Activated T-cell treated with anti-CD3 and anti-CD28 coated beads, Interleukin-2, amount 50 U/mL, for 4 hours (primary cell): Measurements from ENCODE around the gene LSAMP. TPM values are rescaled to one million over a fixed set of nuclear protein-coding genes. Genes with fewer than 3 reads are reported as not detected.

ENCODE experiments used
- ATAC-seq, 2 donors: fragments of 200-7000 bp; cut with Tn5 transposase; one replicate each; pipeline ENCODE4 v1.10.0; 2021
- DNase-seq: peaks from one replicate; pipeline ENCODE4 v3.0.0-alpha.2; 2020
- H3K27me3 Mint-ChIP-seq: one replicate; pipeline ENCODE4 v1.8.0; 2021; ENCODE audit warnings: low read depth, mixed read lengths
- H3K36me3 Mint-ChIP-seq: one replicate; pipeline ENCODE4 v1.8.0; 2022; ENCODE audit warnings: mixed read lengths; ENCODE audit not compliant: insufficient read depth
- H3K4me1 Mint-ChIP-seq: one replicate; pipeline ENCODE4 v1.8.0; 2021; ENCODE audit warnings: low read depth, mixed read lengths
- H3K4me3 Mint-ChIP-seq: one replicate; pipeline ENCODE4 v1.8.0; 2021; ENCODE audit warnings: mild to moderate bottlenecking, moderate library complexity, mixed read lengths
- H3K9me3 Mint-ChIP-seq: one replicate; pipeline ENCODE4 v1.8.0; 2021; ENCODE audit warnings: mixed read lengths
- total RNA-seq, 3 donors: library from RNA; stranded (reverse); gene quantifications; one replicate each; pipeline ENCODE4 v1.2.1, GENCODE V29; 2021

Gene LSAMP
- total RNA-seq, 3 donors from 2014 or later: not detected

- Mint-ChIP-seq H3K4me3 (no peak overlapping the region), H3K9me3 (no peaks in the 10 kb centered on the region), H3K4me1 (no peaks in the 10 kb centered on the region), H3K27me3 (no peaks in the 10 kb centered on the region), H3K36me3 (no peaks in the 10 kb centered on the region)
- DNase-seq: no peak
- no peak for ATAC-seq
These were observed 424.8 kb downstream of the LSAMP start for GRCh38 chr3:116020495-116020894.

- DNase-seq (no peak), ATAC-seq (no peak)
- H3K36me3 Mint-ChIP-seq: no peaks in the 10 kb centered on the region
- H3K9me3 Mint-ChIP-seq: no peaks in the 10 kb centered on the region
- no peaks in the 10 kb centered on the region for H3K4me1 Mint-ChIP-seq
- H3K27me3 Mint-ChIP-seq: no peaks in the 10 kb centered on the region
- no peak overlapping the region for H3K4me3 Mint-ChIP-seq
These were observed 426.0 kb downstream of the LSAMP start for GRCh38 chr3:116019254-116019763.

- Mint-ChIP-seq H3K4me3 (no peak overlapping the region), H3K27me3 (no peaks in the 10 kb centered on the region), H3K4me1 (no peaks in the 10 kb centered on the region), H3K9me3 (no peaks in the 10 kb centered on the region), H3K36me3 (no peaks in the 10 kb centered on the region)
- no peak for DNase-seq
- no peak for ATAC-seq
These were observed 426.6 kb downstream of the LSAMP start for GRCh38 chr3:116018646-116019045.

GRCh38 chr3:116015931-116016330 lies 429.4 kb downstream of the LSAMP start:
- H3K4me3 Mint-ChIP-seq: no peak overlapping the region
- DNase-seq: no peak
- H3K4me1 Mint-ChIP-seq: no peaks in the 10 kb centered on the region
- no peaks in the 10 kb centered on the region for H3K36me3 Mint-ChIP-seq
- no peaks in the 10 kb centered on the region for H3K9me3 Mint-ChIP-seq
- no peak for ATAC-seq
- no peaks in the 10 kb centered on the region for H3K27me3 Mint-ChIP-seq

- no peak overlapping the region for H3K4me3 Mint-ChIP-seq
- H3K4me1 Mint-ChIP-seq: no peaks in the 10 kb centered on the region
- no peaks in the 10 kb centered on the region for H3K27me3 Mint-ChIP-seq
- ATAC-seq (no peak), DNase-seq (no peak)
- H3K36me3 Mint-ChIP-seq: no peaks in the 10 kb centered on the region
- H3K9me3 Mint-ChIP-seq: no peaks in the 10 kb centered on the region
These were observed 438.3 kb downstream of the LSAMP start for GRCh38 chr3:116007000-116007399.

- Mint-ChIP-seq H3K9me3 (no peaks in the 10 kb centered on the region), H3K36me3 (no peaks in the 10 kb centered on the region), H3K4me1 (no peaks in the 10 kb centered on the region), H3K27me3 (no peaks in the 10 kb centered on the region), H3K4me3 (no peak overlapping the region)
- ATAC-seq (no peak), DNase-seq (no peak)
These were observed 439.9 kb downstream of the LSAMP start for GRCh38 chr3:116005404-116005803.

GRCh38 chr3:116002235-116002634 lies 443.1 kb downstream of the LSAMP start:
- no peaks in the 10 kb centered on the region for H3K27me3 Mint-ChIP-seq
- ATAC-seq (no peak), DNase-seq (no peak)
- H3K4me1 Mint-ChIP-seq: no peaks in the 10 kb centered on the region
- no peaks in the 10 kb centered on the region for H3K36me3 Mint-ChIP-seq
- no peaks in the 10 kb centered on the region for H3K9me3 Mint-ChIP-seq
- no peak overlapping the region for H3K4me3 Mint-ChIP-seq

GRCh38 chr3:116001151-116001621 lies 444.1 kb downstream of the LSAMP start:
- H3K9me3 Mint-ChIP-seq: no peaks in the 10 kb centered on the region
- H3K36me3 Mint-ChIP-seq: no peaks in the 10 kb centered on the region
- no peak overlapping the region for H3K4me3 Mint-ChIP-seq
- H3K27me3 Mint-ChIP-seq: no peaks in the 10 kb centered on the region
- H3K4me1 Mint-ChIP-seq: no peaks in the 10 kb centered on the region
- DNase-seq (no peak), ATAC-seq (no peak)

- no peaks in the 10 kb centered on the region for H3K36me3 Mint-ChIP-seq
- no peak for DNase-seq
- no peaks in the 10 kb centered on the region for H3K27me3 Mint-ChIP-seq
- ATAC-seq: no peak
- no peaks in the 10 kb centered on the region for H3K9me3 Mint-ChIP-seq
- H3K4me1 Mint-ChIP-seq: no peaks in the 10 kb centered on the region
- no peak overlapping the region for H3K4me3 Mint-ChIP-seq
These were observed 445.0 kb downstream of the LSAMP start for GRCh38 chr3:116000311-116000710.

- H3K27me3 Mint-ChIP-seq: no peaks in the 10 kb centered on the region
- no peaks in the 10 kb centered on the region for H3K4me1 Mint-ChIP-seq
- H3K36me3 Mint-ChIP-seq: no peaks in the 10 kb centered on the region
- DNase-seq: no peak
- no peaks in the 10 kb centered on the region for H3K9me3 Mint-ChIP-seq
- no peak overlapping the region for H3K4me3 Mint-ChIP-seq
- ATAC-seq: no peak
These were observed 445.7 kb downstream of the LSAMP start for GRCh38 chr3:115999613-116000012.

GRCh38 chr3:115999001-115999585 lies 446.2 kb downstream of the LSAMP start:
- Mint-ChIP-seq H3K27me3 (no peaks in the 10 kb centered on the region), H3K4me3 (no peak overlapping the region), H3K36me3 (no peaks in the 10 kb centered on the region), H3K9me3 (no peaks in the 10 kb centered on the region), H3K4me1 (no peaks in the 10 kb centered on the region)
- DNase-seq (no peak), ATAC-seq (no peak)

- no peaks in the 10 kb centered on the region for H3K36me3 Mint-ChIP-seq
- no peaks in the 10 kb centered on the region for H3K27me3 Mint-ChIP-seq
- ATAC-seq (no peak), DNase-seq (no peak)
- no peaks in the 10 kb centered on the region for H3K9me3 Mint-ChIP-seq
- no peaks in the 10 kb centered on the region for H3K4me1 Mint-ChIP-seq
- no peak overlapping the region for H3K4me3 Mint-ChIP-seq
These were observed 448.7 kb downstream of the LSAMP start for GRCh38 chr3:115996420-115997108.

- no peak for DNase-seq
- H3K36me3 Mint-ChIP-seq: no peaks in the 10 kb centered on the region
- H3K4me3 Mint-ChIP-seq: no peak overlapping the region
- H3K27me3 Mint-ChIP-seq: no peaks in the 10 kb centered on the region
- no peaks in the 10 kb centered on the region for H3K9me3 Mint-ChIP-seq
- ATAC-seq: no peak
- H3K4me1 Mint-ChIP-seq: no peaks in the 10 kb centered on the region
These were observed 454.6 kb downstream of the LSAMP start for GRCh38 chr3:115990669-115991068.

- Mint-ChIP-seq H3K9me3 (no peaks in the 10 kb centered on the region), H3K4me1 (no peaks in the 10 kb centered on the region), H3K4me3 (no peak overlapping the region), H3K36me3 (no peaks in the 10 kb centered on the region), H3K27me3 (no peaks in the 10 kb centered on the region)
- no peak for ATAC-seq
- DNase-seq: no peak
These were observed 455.4 kb downstream of the LSAMP start for GRCh38 chr3:115989684-115990421.
